ENCODE data around the gene PTOV1. TPM values are rescaled to one million over a fixed set of nuclear protein-coding genes. Genes with fewer than 3 reads are reported as not detected.
A peak's percentile ranks its signal among the peaks of the same experiment; 100 is the strongest.

Gene PTOV1
- total RNA-seq, 1 experiment from 2014 or later = 114 TPM

- no TSS peak for BruUV-seq (replicated peaks)
- peak; percentile 22 for ATAC-seq
- Histone ChIP-seq H3K4me1 (ENCODE audit: control insufficient read depth, insufficient read depth, low read length) (peaks cover 18% of the 10 kb centered on the region), H3K4me3 (ENCODE audit: low read depth in 2 of 2, low read length in 2 of 2) (peak overlapping the region; percentile 34 to 55), H3K36me3 (ENCODE audit: control insufficient read depth, insufficient read depth, low read length) (no peaks in the 10 kb centered on the region), H3K9me3 (ENCODE audit: control insufficient read depth, insufficient read depth, low read depth, low read length) (no peaks in the 10 kb centered on the region), H3K27me3 (ENCODE audit: control insufficient read depth, insufficient read depth, low read length) (no peaks in the 10 kb centered on the region), H3K27ac (ENCODE audit: low read length) (peak overlapping the region; percentile 68)
- POLR2A ChIA-PET = interaction anchor here (0.6 to 0.9 kb wide), 2 partner anchors 56 to 61 kb away, joined by 3 to 5 read pairs; partner anchors contain the start of gene NUP62
- intact Hi-C loops (cut with micrococcal nuclease; ENCODE audit: unreplicated experiment) (no loop called here), in situ Hi-C loops (cut with HindIII; ENCODE audit: low pct_unique_long_range_greater_than_20kb, low sequenced_read_pairs) (no loop called here)
- DNase-seq (ENCODE audit: low read depth, low spot score) = no peak
- TF ChIP-seq TCF7L2 (IDR thresholded peaks at IDR 0.05; ENCODE audit: low read depth, low read length) (no peak), SIN3A (IDR thresholded peaks at IDR 0.05; ENCODE audit: borderline replicate concordance, insufficient read depth, low read depth, low read length) (no peak), CTCF (IDR thresholded peaks at IDR 0.05) (no peak), POLR2AphosphoS5 (IDR thresholded peaks at IDR 0.05; ENCODE audit: low read depth, low read length) (no peak), REST (IDR thresholded peaks at IDR 0.05; ENCODE audit: insufficient read depth in 1 of 2, low read depth in 2 of 2, low read length in 1 of 2) (no peak)
- CTCF ChIA-PET = interaction anchor here (0.5 kb wide), 1 partner anchor 341 kb away, joined by 3 read pairs; the partner anchor contains the start of gene RCN3
Observed at GRCh38 chr19:49869009-49869483, 18.1 kb downstream of the PTOV1 start.

- in situ Hi-C loops (cut with HindIII; ENCODE audit: low pct_unique_long_range_greater_than_20kb, low sequenced_read_pairs) (no loop called here), intact Hi-C loops (cut with micrococcal nuclease; ENCODE audit: unreplicated experiment) (no loop called here)
- no peaks in the 10 kb centered on the region for H3K36me3 ChIP-seq (ENCODE audit: control insufficient read depth, insufficient read depth, low read length)
- H3K4me3 ChIP-seq (ENCODE audit: low read depth in 2 of 2, low read length in 2 of 2) = peak overlapping the region; percentile 39 to 55
- ChIA-PET CTCF (interaction anchor here (0.5 kb wide), 1 partner anchor 342 kb away, joined by 3 read pairs; the partner anchor contains the start of gene RCN3), POLR2A (interaction anchor here (0.6 to 0.9 kb wide), 2 partner anchors 60 to 742 kb away, joined by 3 to 5 read pairs; partner anchors contain the start of gene NUP62)
- no peak for TF ChIP-seq REST (IDR thresholded peaks at IDR 0.05; ENCODE audit: insufficient read depth in 1 of 2, low read depth in 2 of 2, low read length in 1 of 2)
- no peak for TF ChIP-seq CTCF (IDR thresholded peaks at IDR 0.05)
- peak; percentile 90 for TF ChIP-seq TCF7L2 (IDR thresholded peaks at IDR 0.05; ENCODE audit: low read depth, low read length)
- TF ChIP-seq POLR2AphosphoS5 (IDR thresholded peaks at IDR 0.05; ENCODE audit: low read depth, low read length) = peak; percentile 85; the same call in 1 of the 2 replicates
- H3K4me1 ChIP-seq (ENCODE audit: control insufficient read depth, insufficient read depth, low read length) = peaks cover 20% of the 10 kb centered on the region
- no peaks in the 10 kb centered on the region for H3K9me3 ChIP-seq (ENCODE audit: control insufficient read depth, insufficient read depth, low read depth, low read length)
- DNase-seq (ENCODE audit: low read depth, low spot score) (peak; percentile 97), ATAC-seq (peak; percentile 80)
- H3K27me3 ChIP-seq (ENCODE audit: control insufficient read depth, insufficient read depth, low read length) = no peaks in the 10 kb centered on the region
- peak overlapping the region; percentile 82 for H3K27ac ChIP-seq (ENCODE audit: low read length)
- no TSS peak for BruUV-seq (replicated peaks)
Observed at GRCh38 chr19:49869484-49870308, 18.7 kb downstream of the PTOV1 start.
